Measurements from ENCODE around the gene ZKSCAN2. TPM values are rescaled to one million over a fixed set of nuclear protein-coding genes. Genes with fewer than 3 reads are reported as not detected.

The ZKSCAN2 gene
- total RNA-seq, 1 donor from 2014 or later, result 8.5 TPM

DNA sequence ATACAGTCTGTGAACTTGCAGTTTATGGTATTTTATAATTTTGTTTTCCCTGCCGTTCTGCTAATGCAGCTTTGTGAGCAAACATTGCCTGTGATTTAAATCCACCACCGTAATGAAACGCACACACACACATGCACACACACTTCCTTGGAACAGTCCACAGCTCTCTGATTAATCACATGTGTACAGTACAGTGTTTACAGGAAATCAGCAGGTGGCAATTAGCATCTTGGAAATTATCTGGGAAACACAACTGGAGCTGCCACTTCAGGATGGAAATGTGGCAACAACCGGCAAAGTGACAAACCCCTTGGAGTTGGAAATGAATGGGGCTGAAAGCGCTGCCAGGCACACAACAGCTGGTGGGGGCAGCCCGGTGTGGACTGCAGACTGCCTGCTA lies 12.9 kb upstream of the ZKSCAN2 start:
- H3K36me3 Mint-ChIP-seq (ENCODE audit: low read depth, unreplicated experiment), result peaks cover 3% of the 10 kb centered on the region
- no peaks in the 10 kb centered on the region for H3K27me3 Mint-ChIP-seq (ENCODE audit: low read depth, unreplicated experiment)
- TF ChIP-seq EZH2 (IDR thresholded peaks at IDR 0.05; ENCODE audit: insufficient read depth, low read length), result no peak
- TF ChIP-seq, protein P1, sequence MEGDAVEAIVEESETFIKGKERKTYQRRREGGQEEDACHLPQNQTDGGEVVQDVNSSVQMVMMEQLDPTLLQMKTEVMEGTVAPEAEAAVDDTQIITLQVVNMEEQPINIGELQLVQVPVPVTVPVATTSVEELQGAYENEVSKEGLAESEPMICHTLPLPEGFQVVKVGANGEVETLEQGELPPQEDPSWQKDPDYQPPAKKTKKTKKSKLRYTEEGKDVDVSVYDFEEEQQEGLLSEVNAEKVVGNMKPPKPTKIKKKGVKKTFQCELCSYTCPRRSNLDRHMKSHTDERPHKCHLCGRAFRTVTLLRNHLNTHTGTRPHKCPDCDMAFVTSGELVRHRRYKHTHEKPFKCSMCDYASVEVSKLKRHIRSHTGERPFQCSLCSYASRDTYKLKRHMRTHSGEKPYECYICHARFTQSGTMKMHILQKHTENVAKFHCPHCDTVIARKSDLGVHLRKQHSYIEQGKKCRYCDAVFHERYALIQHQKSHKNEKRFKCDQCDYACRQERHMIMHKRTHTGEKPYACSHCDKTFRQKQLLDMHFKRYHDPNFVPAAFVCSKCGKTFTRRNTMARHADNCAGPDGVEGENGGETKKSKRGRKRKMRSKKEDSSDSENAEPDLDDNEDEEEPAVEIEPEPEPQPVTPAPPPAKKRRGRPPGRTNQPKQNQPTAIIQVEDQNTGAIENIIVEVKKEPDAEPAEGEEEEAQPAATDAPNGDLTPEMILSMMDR (IDR thresholded peaks at IDR 0.05; ENCODE audit: insufficient read depth, low read depth, low read length), result no peak
- DNase-seq (ENCODE audit: low read depth), result no peak
- Histone ChIP-seq H3K4me1 (ENCODE audit: insufficient read depth, low read length) (no peaks in the 10 kb centered on the region), H3K27me3 (ENCODE audit: insufficient read depth, low read length) (no peaks in the 10 kb centered on the region), H3K9ac (ENCODE audit: low read length) (no peak overlapping the region), H3K36me3 (ENCODE audit: insufficient read depth, low read length) (no peaks in the 10 kb centered on the region), H3K27ac (ENCODE audit: low read depth, low read length) (no peak overlapping the region), H4K20me1 (ENCODE audit: insufficient read depth, low read length) (peaks cover 41% of the 10 kb centered on the region), H2AFZ (ENCODE audit: low read depth, low read length) (no peak overlapping the region), H3K79me2 (ENCODE audit: insufficient read depth, low read length) (peaks cover 1% of the 10 kb centered on the region), H3K4me2 (ENCODE audit: low read length) (no peak overlapping the region), H3K9me3 (ENCODE audit: insufficient read depth, low read depth, low read length) (no peaks in the 10 kb centered on the region), H3K4me3 (ENCODE audit: insufficient read depth, low read depth, low read length) (no peak overlapping the region)
- H3K4me1 Mint-ChIP-seq (ENCODE audit: low read depth, unreplicated experiment), result no peaks in the 10 kb centered on the region
- H3K4me3 Mint-ChIP-seq (ENCODE audit: unreplicated experiment), result no peak overlapping the region
- H3K27ac Mint-ChIP-seq (ENCODE audit: unreplicated experiment), result no peak overlapping the region
- H3K9me3 Mint-ChIP-seq (ENCODE audit: unreplicated experiment), result no peaks in the 10 kb centered on the region
- FAIRE-seq, result no peak

DNA sequence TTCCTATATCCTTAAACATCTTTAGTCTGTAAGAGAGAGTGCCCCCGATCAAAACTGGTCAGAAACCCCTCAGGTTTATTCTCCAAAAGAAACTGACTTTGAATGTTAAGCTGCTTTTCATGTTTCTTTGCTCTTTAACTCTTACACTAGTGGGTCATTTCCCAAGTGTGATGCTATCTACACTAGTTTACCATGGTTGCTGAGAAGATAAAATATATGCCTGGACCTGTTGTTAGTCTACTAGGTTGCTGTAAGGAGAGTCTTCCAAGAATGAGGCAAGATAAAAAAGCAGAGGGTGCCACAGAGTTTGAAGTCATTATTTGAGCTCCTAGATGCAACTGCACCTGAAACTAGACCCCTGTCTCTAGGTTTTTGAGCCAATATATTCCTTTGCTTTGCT lies 12.2 kb upstream of the ZKSCAN2 start:
- H3K36me3 ChIP-seq (ENCODE audit: insufficient read depth, low read length), result no peaks in the 10 kb centered on the region
- Mint-ChIP-seq H3K4me3 (ENCODE audit: unreplicated experiment) (no peak overlapping the region), H3K36me3 (ENCODE audit: low read depth, unreplicated experiment) (peaks cover 3% of the 10 kb centered on the region), H3K4me1 (ENCODE audit: low read depth, unreplicated experiment) (no peaks in the 10 kb centered on the region), H3K27me3 (ENCODE audit: low read depth, unreplicated experiment) (no peaks in the 10 kb centered on the region), H3K9me3 (ENCODE audit: unreplicated experiment) (no peaks in the 10 kb centered on the region), H3K27ac (ENCODE audit: unreplicated experiment) (no peak overlapping the region)
- no peak overlapping the region for H2AFZ ChIP-seq (ENCODE audit: low read depth, low read length)
- H3K4me3 ChIP-seq (ENCODE audit: insufficient read depth, low read depth, low read length), result no peak overlapping the region
- no peak overlapping the region for H3K4me2 ChIP-seq (ENCODE audit: low read length)
- H3K9me3 ChIP-seq (ENCODE audit: insufficient read depth, low read depth, low read length), result no peaks in the 10 kb centered on the region
- DNase-seq (ENCODE audit: low read depth) (no peak), FAIRE-seq (no peak)
- H3K27me3 ChIP-seq (ENCODE audit: insufficient read depth, low read length), result no peaks in the 10 kb centered on the region
- TF ChIP-seq, protein P1 (IDR thresholded peaks at IDR 0.05; ENCODE audit: insufficient read depth, low read depth, low read length), result no peak
- no peak for TF ChIP-seq EZH2 (IDR thresholded peaks at IDR 0.05; ENCODE audit: insufficient read depth, low read length)
- H3K4me1 ChIP-seq (ENCODE audit: insufficient read depth, low read length), result no peaks in the 10 kb centered on the region
- no peak overlapping the region for H3K9ac ChIP-seq (ENCODE audit: low read length)
- H3K79me2 ChIP-seq (ENCODE audit: insufficient read depth, low read length), result peaks cover 2% of the 10 kb centered on the region
- H4K20me1 ChIP-seq (ENCODE audit: insufficient read depth, low read length), result peaks cover 47% of the 10 kb centered on the region
- no peak overlapping the region for H3K27ac ChIP-seq (ENCODE audit: low read depth, low read length)

DNA sequence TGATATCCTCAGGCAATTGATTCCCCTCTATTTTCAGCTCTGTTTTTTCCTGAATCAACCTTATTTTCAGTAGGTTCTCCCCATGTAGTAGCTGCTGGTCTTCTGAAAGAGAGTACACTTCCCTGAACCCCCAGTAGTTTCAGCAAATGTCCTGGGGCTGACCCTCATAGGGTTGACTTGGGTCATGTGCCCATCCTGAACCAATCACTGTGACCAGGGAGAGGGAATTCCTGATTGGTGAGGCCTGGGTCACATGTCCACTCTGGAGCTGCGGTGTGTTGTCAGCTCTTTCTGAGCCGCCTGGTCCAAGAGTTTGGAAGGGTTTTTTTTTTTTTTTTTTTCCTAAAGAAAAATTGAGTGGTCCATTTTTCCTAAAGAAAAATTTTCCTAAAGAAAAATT lies 8.3 kb upstream of the ZKSCAN2 start:
- Histone ChIP-seq H3K4me3 (ENCODE audit: insufficient read depth, low read depth, low read length) (no peak overlapping the region), H3K9ac (ENCODE audit: low read length) (no peak overlapping the region), H4K20me1 (ENCODE audit: insufficient read depth, low read length) (peaks cover 79% of the 10 kb centered on the region), H3K27ac (ENCODE audit: low read depth, low read length) (no peak overlapping the region), H3K4me2 (ENCODE audit: low read length) (no peak overlapping the region), H3K9me3 (ENCODE audit: insufficient read depth, low read depth, low read length) (no peaks in the 10 kb centered on the region), H3K79me2 (ENCODE audit: insufficient read depth, low read length) (peaks cover 19% of the 10 kb centered on the region), H2AFZ (ENCODE audit: low read depth, low read length) (no peak overlapping the region), H3K4me1 (ENCODE audit: insufficient read depth, low read length) (no peaks in the 10 kb centered on the region), H3K27me3 (ENCODE audit: insufficient read depth, low read length) (no peaks in the 10 kb centered on the region), H3K36me3 (ENCODE audit: insufficient read depth, low read length) (no peaks in the 10 kb centered on the region)
- no peak for FAIRE-seq
- no peaks in the 10 kb centered on the region for H3K9me3 Mint-ChIP-seq (ENCODE audit: unreplicated experiment)
- no peak overlapping the region for H3K27ac Mint-ChIP-seq (ENCODE audit: unreplicated experiment)
- no peak for DNase-seq (ENCODE audit: low read depth)
- peaks cover 1% of the 10 kb centered on the region for H3K36me3 Mint-ChIP-seq (ENCODE audit: low read depth, unreplicated experiment)
- TF ChIP-seq, protein P1 (IDR thresholded peaks at IDR 0.05; ENCODE audit: insufficient read depth, low read depth, low read length), result no peak
- TF ChIP-seq EZH2 (IDR thresholded peaks at IDR 0.05; ENCODE audit: insufficient read depth, low read length), result no peak
- H3K27me3 Mint-ChIP-seq (ENCODE audit: low read depth, unreplicated experiment), result no peaks in the 10 kb centered on the region
- no peaks in the 10 kb centered on the region for H3K4me1 Mint-ChIP-seq (ENCODE audit: low read depth, unreplicated experiment)
- H3K4me3 Mint-ChIP-seq (ENCODE audit: unreplicated experiment), result no peak overlapping the region

Measured in astrocyte (in vitro differentiated cells and primary cell).